Inflammatory macrophage treated with lipopolysaccharide for 4 hours (primary cell): ENCODE measurements around the gene ANKH.
"Not testable (repeated sequence)": the region's sequence is repeated elsewhere in the genome, so short reads cannot be mapped to it uniquely, and the experiment has no call there.

Experiments
- DNase-seq: peaks from one replicate; pipeline ENCODE4 v3.0.0-alpha.2; 2020

Gene ANKH

DNA sequence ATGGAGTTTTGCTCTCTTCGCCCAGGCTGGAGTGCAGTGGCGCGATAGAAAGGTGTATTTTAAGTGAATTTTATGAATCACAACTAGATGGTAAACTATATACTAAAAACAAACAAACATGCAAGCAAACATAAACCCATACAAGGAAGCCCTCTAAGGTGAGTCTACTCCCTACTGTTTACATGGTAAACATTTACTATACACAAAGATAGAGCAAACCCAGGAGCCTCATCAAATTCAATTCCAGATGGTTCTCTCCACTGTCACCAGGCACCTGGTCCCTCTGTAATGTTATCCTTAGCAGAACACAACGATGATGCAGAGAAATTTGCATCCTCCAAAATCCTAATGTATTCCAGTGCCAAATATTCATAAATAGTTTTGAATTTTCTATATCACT, 17.9 kb downstream of the ANKH start:
- no peak for DNase-seq

DNA sequence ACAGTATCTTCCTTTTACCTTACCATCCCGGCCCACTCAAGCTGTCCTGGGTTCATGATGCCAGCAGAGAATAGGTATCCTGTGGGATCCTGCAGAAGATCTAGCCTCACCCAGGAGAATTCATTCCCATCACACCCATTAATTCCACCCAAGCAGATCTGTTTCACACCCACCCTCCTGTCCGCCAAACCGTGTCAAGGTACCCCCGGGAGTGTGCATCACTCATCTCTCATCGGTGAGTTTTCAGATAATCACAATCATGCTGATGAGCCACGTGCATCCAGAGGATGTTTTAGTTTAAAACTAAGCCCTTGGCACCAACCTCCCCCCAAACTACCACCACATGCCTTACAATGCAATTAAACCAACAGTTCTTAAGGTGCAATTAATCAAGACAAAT, 18.8 kb downstream of the ANKH start:
- no peak for DNase-seq

DNA sequence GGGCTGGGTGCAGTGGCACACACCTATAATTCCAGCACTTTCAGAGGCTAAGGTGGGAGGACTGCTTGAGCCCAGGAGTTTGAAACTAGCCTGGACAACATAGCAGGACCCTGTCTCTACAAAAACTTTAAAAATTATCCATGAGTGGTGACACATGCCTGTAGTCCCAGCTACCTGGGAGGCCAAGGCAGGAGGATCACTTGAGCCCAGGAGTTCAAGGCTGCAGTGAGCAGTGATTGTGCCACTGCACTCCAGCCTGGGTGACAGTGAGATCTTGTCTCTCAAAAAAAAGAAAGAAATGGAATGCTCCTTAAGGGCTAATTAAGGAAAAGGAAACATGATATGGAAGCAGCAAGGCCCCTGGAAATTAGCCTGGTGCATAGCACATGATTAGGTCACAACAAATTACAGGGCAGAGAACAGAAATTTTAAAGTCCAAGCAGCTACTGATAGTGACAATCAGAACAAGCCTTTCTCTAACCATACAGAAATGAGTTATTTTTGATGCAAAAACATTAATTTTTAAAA, 19.5 kb downstream of the ANKH start:
- no peak for DNase-seq

DNA sequence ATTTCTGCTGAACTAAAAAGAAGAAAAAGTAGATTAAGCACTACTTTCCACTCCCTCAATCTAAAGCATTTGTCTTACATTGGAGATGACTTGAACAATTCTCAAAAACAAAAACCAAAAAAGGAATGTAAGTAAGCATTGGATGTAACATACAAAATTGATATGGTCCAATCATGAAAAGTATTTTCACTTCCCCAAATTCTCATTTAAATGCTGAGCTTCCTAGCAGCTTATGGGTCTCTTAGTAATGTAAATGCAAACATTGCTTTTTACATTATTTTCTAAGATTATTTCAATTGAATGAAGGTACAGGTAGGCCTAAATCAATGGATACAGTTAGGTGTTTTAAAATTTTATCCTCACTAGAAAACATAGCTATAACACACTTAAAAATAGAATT, 20.0 kb downstream of the ANKH start:
- DNase-seq: no peak

DNA sequence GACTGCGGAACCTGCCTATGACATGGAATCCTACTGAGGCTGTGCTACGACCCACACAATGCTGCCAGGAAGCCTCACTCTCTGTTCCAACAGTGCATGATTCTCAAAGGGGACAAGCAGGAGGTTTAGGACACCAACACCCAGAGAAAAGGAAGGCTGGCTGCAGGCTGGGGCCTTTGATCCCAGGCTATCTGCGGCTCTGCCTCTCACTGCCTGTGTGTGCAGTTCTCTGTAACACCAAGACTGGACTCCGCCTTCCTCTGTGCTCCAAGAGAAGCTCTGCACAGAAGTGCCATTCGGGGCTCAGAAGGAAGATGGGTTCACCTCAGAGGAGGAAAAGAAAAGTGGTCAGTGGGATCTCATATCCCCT, 20.5 kb downstream of the ANKH start:
- DNase-seq: no peak

DNA sequence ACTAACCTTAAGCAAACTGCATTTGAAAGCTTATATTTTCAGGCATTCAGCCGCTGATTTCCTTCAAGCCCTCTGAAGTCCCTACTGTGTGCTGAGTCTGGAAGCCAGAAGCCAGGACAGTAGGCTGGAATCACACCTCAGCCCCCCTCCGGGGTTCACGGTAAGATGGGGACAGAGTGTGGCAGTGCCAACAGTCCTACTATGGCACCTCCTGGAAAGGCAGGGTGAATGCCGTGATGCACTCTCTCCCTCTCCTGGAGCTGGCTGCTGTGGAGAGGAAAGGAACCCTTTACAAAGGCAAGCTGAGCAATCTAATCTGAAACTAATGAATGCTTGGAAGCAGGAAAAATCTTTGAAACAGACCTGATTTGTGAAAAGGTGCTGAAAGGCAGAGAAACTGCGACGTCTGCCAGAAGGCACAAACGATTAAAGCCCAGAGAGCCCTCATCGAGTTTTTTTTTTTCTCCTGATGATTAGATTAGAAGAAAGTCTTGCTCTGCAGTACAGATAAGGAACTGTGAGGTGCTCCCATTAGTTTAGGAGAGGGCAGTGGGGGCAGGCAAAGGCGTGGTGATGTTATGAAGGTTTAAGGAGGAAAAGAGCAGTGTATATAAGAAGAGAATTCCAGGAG, 21.0 kb downstream of the ANKH start:
- DNase-seq: no peak

DNA sequence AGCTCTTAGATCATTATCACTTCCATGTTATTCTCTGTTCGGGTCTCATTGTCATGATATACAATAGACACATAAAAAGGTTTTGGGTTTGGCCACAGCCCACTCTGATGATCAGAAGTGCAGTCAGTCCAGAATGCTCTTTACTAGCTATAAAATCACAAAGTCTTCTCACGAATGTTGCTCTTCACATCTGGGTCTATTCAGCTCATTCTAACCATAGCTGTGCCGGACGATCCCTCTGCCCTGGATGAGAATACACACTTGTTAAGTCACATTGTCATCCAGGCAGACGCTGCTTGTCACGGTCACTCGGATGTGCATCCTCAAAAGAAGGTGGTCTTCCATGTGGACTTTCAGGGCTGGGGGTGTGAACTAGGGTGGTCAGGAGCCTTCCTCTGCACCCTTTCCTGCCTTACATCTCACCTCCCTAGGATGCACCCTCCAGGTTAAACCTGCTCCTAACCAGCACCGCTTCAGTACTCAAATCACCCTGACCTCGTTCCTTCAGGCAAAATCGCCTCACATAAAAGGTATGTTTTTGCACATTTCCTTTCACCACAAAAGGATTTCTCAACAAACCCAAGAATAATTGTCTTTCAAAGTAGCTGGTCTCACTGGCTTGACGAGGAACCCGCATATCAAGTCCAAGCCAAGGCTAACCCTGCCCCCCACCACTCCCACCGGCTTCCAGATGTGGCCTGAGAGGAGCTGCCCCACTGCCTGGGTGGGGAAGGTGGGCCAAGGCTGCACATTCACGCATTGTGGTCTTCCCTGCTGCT, 21.9 kb downstream of the ANKH start:
- no peak for DNase-seq

DNA sequence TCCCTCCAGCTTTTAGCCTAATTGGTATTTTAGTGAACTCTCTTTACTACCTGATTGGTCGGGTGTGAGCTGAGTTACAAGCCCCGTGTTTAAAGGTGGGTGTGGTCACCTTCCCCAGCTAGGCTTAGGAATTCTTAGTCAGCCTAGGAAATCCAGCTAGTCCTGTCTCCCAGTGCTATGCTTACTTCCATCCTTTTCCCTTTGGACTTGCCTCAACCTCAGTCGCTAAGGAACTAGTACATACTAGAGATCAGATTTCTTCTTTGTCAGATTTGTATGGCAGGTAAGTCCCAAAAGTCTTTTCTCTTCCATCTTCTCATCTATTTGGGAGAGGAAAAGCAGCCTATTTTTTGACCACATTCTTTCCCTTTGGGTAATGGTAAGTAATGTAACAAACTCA, 22.6 kb downstream of the ANKH start:
- DNase-seq: not testable (repeated sequence)

DNA sequence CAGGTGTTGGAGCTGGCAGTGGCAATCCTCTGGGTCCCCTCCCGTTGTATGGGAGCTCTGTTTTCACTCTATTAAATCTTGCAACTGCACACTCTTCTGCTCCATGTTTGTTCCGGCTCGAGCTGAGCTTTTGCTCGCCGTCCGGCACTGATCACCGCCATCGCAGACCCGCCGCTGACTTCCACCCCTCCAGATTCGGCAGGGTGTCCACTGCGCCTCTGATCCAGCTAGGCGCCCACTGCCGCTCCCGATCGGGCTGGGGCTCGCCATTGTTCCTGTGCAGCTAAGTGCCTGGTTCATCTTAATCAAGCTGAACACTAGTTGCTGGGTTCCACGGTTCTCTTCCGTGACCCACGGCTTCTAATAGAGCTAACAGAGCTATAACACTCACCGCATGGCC, 23.2 kb downstream of the ANKH start:
- DNase-seq: no peak

GRCh38 chr5:14847471-14847870, 24.1 kb downstream of the ANKH start:
- no peak for DNase-seq

GRCh38 chr5:14842117-14842516, 29.5 kb downstream of the ANKH start:
- DNase-seq: no peak

DNA sequence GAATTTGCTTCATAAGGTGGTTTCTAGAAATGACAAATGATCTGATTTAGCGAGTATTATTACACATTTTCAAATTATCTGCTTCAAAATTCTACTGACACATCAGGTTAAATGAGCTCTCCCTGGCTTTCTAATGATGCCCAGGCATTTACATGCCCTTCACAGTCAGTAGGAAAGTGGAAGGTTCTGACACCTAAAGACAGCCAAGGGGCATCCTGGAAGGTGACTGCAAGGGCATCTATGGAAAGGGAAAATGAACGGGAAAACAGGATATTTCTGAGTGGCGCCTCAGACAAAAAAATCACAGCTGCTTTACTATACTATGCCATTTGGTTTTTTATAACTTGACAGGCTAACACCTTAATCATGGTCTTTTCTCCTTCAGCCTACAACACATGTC, 31.0 kb downstream of the ANKH start:
- no peak for DNase-seq

GRCh38 chr5:14838396-14839319, 32.9 kb downstream of the ANKH start:
- no peak for DNase-seq

DNA sequence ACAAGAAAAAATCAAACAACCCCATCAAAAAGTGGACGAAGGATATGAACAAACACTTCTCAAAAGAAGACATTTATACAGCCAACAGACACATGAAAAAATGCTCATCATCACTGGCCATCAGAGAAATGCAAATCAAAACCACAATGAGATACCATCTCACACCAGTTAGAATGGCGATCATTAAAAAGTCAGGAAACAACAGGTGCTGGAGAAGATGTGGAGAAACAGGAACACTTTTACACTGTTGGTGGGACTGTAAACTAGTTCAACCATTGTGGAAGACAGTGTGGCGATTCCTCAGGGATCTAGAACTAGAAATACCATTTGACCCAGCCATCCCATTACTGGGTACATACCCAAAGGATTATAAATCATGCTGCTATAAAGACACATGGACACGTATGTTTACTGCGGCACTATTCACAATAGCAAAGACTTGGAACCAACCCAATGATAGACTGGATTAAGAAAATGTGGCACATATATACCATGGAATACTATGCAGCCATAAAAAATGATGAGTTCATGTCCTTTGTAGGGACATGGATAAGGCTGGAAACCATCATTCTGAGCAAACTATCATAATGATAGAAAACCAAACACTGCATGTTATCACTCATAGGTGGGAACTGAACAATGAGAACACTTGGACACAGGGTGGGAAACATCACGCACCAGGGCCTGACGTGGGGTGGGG, 34.0 kb downstream of the ANKH start:
- not testable (repeated sequence) for DNase-seq

DNA sequence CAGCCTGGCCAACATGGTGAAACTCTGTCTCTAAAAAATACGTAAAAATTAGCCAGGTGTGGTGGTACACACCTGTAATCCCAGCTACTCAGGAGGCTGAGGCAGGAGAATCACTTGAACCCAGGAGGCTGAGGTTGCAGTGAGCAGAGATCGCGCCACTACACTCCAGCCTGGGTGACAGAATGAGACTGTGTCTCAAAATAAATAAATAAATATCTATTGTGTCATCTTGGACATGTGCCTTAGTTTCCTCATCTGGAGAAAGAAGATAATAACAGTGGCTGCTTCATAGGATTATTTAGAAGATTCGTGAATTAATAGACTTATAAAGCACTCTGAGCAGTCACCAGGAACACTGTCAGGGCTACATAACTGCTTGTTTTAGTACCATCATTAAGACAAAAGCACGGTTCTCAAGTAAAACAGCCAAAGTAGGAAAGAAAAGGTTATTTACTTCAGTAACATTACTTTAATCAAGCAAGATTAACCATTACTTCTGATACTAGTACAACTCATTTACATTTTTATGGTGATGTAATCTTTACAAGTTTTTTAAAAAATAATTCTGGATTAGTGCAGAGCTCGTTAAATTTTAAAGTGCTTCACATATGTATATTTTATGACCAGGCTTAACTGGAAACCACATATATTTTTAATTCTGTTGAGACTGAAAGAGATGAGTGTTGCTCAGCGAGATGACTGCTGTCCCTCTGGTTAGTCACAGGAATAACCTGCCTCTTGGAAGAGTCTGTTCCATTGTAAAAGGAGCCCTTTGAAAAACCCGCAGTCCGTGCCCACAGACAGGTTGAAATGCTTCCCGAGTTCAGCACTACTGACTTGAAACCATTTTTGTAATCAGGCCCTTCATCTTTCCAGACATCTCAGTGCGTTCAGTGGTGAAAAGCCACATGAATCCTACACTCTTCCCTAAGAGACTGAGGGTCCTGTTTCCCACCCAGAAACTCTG, 36.7 kb downstream of the ANKH start:
- no peak for DNase-seq

DNA sequence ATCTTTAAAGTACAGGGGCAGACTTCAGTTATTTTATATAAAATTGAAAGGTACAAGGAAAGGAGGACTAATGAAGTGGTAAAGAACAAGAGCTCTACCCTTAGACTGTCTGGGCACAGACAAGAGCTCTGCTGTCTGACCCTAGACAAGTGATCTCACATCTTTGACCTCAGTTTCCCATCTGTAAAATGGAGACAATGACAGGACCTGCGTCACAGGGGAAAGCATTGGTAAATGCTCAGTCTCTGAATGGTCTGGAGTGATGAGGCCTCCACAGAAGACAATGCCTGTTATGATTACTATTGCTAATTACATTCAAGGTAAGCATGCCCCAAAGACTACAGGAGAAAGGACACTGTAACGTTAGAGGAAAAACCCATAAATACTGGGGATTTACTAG, 37.5 kb downstream of the ANKH start:
- DNase-seq: no peak

DNA sequence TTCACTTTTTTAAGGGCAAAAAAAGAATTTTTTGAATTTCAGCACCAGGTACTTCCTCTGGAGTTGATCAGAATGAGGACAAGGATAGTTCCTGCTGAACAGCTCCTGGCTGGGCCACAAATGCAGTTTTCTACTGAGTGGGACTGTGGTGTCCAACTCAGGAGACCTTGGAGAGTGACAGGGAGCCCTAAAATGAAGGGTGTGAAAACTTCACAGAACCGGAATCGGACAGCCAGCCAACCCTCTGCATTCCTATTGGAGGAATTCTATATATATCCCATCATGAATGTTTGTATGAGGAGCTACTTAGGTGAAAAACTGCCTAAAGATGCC, 40.6 kb downstream of the ANKH start:
- DNase-seq: no peak

- DNase-seq: no peak
These were observed 41.2 kb downstream of the ANKH start for GRCh38 chr5:14830210-14831005.

DNA sequence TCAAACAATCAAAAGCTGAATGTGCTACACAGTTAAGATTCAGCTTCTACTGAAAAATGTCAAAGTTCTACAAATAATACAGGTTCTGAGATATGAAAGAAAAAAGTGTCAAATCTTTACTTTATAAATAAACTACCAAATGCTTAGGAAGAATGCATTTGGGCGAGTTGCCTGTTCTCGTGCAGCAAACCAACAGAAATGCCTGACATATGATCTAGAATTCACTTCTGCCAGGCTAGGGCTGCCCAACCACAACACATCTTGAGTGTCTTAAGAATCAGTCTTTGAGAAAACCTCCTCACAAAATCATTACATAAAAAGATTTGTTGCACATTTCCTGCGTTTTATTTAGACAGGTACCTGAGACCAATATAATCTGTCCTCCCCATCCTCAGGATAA, 42.2 kb downstream of the ANKH start:
- no peak for DNase-seq

DNA sequence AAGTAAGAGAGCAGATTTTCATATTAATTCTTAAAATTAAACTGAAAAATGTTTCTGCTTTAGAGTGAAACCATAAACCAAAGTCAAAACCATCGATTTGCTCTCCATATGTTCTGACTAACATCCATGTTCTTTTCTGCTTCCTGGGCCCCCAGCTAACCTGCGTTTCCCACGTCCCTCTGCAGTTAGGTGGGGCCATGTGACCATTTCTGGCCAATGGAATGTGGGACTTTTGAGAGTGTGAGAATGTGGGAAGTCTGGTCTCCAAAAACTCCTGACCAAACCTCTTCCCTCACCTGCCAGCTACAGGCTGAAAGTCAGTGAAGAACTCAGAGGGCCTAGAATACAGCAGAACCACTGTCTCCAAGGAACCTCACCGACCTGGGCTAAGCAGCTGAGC, 44.9 kb downstream of the ANKH start:
- no peak for DNase-seq

GRCh38 chr5:14825977-14826376, 45.6 kb downstream of the ANKH start:
- DNase-seq: no peak
